Transverse colon (tissue), 4 donors: ENCODE measurements around the gene OR4E1. TPM values are rescaled to one million over a fixed set of nuclear protein-coding genes. Genes with fewer than 3 reads are reported as not detected.

Experiments used
- small RNA-seq, 4 donors: library from RNA; depleted of rRNA; stranded (forward); fragments of <200 nt; gene quantifications; one replicate each; pipeline ENCODE3, GENCODE V24; 2016
- total RNA-seq, 4 donors: library from RNA; depleted of rRNA; stranded (reverse); fragments of >200 nt; gene quantifications; one replicate each; pipeline ENCODE4 v1.1.0, GENCODE V29; 2016

Gene OR4E1
- total RNA-seq, 4 donors from 2014 or later, result not detected

Small RNAs within 50 kb of the gene (small RNA-seq; reads per million reads assigned to genes)
- 0 reads per million in 4 donors for gene AC243972.3

Other genes with a start within 250 kb of the OR4E1 start
- 10 to 100 TPM; 46.2 to 59.7 (median 50.8) TPM for gene CHD8, start 217.7 kb downstream of the OR4E1 start, total RNA-seq
- gene RAB2B, start 196.9 kb downstream of the OR4E1 start, total RNA-seq, result 10 to 100 TPM in 2 of 4 donors, 1 to 10 TPM in 2; 7.1 to 24.5 (median 13.7) TPM
- gene TOX4, start 196.6 kb downstream of the OR4E1 start, total RNA-seq, result 10 to 100 TPM; 30.8 to 76.7 (median 51.5) TPM
- gene METTL3, start 162.5 kb downstream of the OR4E1 start, total RNA-seq, result 10 to 100 TPM; 20.2 to 41.9 (median 29.5) TPM
- 10 to 100 TPM in 1 of 4 donors, 1 to 10 TPM in 3; 2.2 to 36.3 (median 4.2) TPM for gene SALL2, start 147.5 kb downstream of the OR4E1 start, total RNA-seq
- gene OR10G3, start 93.7 kb downstream of the OR4E1 start, total RNA-seq, result not detected
- not detected for gene OR10G2, start 38.9 kb downstream of the OR4E1 start, total RNA-seq
- gene OR4E2, start 20.0 kb downstream of the OR4E1 start, total RNA-seq, result not detected